Osteoblast (primary cell): Measurements from ENCODE around the gene OSCAR. TPM values are rescaled to one million over a fixed set of nuclear protein-coding genes. Genes with fewer than 3 reads are reported as not detected.

Experiments
- DNase-seq: peaks from one replicate; pipeline ENCODE4 v3.0.0; 2011; ENCODE audit warnings: low spot score, mixed read lengths; ENCODE audit not compliant: insufficient read length; ENCODE audit errors: missing footprints
- H2AFZ ChIP-seq: 2 replicates; pipeline ENCODE4 v1.6.0; 2011; ENCODE audit warnings: mild to moderate bottlenecking, low read length
- H3K27ac ChIP-seq: 2 replicates; pipeline ENCODE4 v1.5.1; 2011; ENCODE audit warnings: mild to moderate bottlenecking, low read depth, low read length, moderate library complexity
- H3K27me3 ChIP-seq: 2 replicates; pipeline ENCODE4 v1.6.0; 2012; ENCODE audit warnings: mild to moderate bottlenecking, control low read depth, inconsistent platforms, low read length, moderate library complexity; ENCODE audit not compliant: insufficient read depth
- H3K36me3 ChIP-seq: 2 replicates; pipeline ENCODE4 v1.5.1; 2011; ENCODE audit warnings: mild to moderate bottlenecking, low read length, control low read depth, moderate library complexity; ENCODE audit not compliant: insufficient read depth
- H3K4me1 ChIP-seq: 2 replicates; pipeline ENCODE4 v1.5.1; 2011; ENCODE audit warnings: mild to moderate bottlenecking, low read length, control low read depth, moderate library complexity; ENCODE audit not compliant: insufficient read depth
- H3K4me2 ChIP-seq: 2 replicates; pipeline ENCODE4 v1.6.0; 2011; ENCODE audit warnings: mild to moderate bottlenecking, low read length; ENCODE audit not compliant: insufficient read depth
- H3K4me3 ChIP-seq: fragments of 200-600 bp; sonication (generic); 3 replicates; pipeline ENCODE4 v1.5.1; 2012; ENCODE audit warnings: mild to moderate bottlenecking, low read length, inconsistent platforms; ENCODE audit not compliant: insufficient read depth
- H3K79me2 ChIP-seq: 2 replicates; pipeline ENCODE4 v1.6.0; 2012; ENCODE audit warnings: mild to moderate bottlenecking, low read length, control low read depth, inconsistent platforms; ENCODE audit not compliant: insufficient read depth
- H3K9me3 ChIP-seq: 2 replicates; pipeline ENCODE4 v1.5.1; 2011; ENCODE audit warnings: low read depth, low read length, control low read depth
- H4K20me1 ChIP-seq: 2 replicates; pipeline ENCODE4 v1.6.0; 2012; ENCODE audit warnings: mild to moderate bottlenecking, low read length, control low read depth; ENCODE audit not compliant: insufficient read depth
- CTCF ChIP-seq: IDR thresholded peaks from 2 replicates; pipeline ENCODE4 v1.5.1; 2011; ENCODE audit warnings: mild to moderate bottlenecking, low read depth, low read length, moderate library complexity; ENCODE audit errors: extremely low read depth
- total RNA-seq: library from RNA; depleted of rRNA; stranded (reverse); fragments of >200 nt; gene quantifications from 2 replicates; pipeline ENCODE4 v1.2.3, GENCODE V29; 2012

Gene OSCAR
- total RNA-seq, 1 donor: 0.36 TPM

DNA sequence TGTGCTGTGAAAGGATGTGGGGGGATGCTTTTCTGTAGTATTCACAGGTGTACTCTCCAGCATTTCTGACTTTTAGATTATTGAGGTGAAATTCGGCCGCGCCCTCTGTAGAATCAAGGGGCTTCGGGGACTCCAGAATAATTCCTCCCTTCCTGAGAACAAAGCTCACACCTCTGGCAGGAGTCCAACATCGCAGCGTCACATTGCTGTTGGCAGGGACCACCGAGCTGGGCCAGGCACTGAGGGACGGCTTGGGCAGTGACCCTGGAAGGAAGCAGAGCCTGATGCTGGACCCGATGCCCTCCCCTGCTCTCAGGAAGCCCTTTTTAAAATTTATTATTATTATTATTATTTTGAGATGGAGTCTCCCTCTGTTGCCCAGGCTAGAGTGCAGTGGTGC lies 25.8 kb downstream of the OSCAR start:
- Histone ChIP-seq H2AFZ (no peak overlapping the region), H3K79me2 (no peaks in the 10 kb centered on the region), H3K4me2 (no peak overlapping the region), H3K4me3 (no peak overlapping the region), H3K36me3 (no peaks in the 10 kb centered on the region), H3K4me1 (no peaks in the 10 kb centered on the region), H3K27me3 (no peaks in the 10 kb centered on the region), H3K27ac (no peak overlapping the region), H3K9me3 (no peaks in the 10 kb centered on the region), H4K20me1 (no peaks in the 10 kb centered on the region)
- DNase-seq: no peak
- no peak for TF ChIP-seq CTCF

DNA sequence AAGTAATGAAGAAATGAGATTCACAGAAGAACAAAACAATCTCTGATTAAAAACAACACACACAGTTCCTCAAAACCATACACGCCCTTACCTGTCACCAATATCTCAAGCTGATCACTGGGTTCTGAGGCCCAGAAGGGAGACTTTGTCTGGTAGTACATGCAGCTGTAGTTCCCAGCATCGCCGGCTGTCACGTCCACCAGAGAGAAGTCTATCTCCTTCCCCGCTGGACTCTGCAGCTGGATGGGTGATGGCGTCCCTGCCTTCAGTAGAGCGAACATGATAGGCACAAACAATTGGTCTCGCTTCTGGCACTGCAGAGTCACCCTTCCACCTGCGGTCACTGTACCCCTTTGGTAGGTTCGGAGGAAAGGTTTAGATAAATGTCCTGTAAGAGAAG lies 26.8 kb downstream of the OSCAR start:
- no peak overlapping the region for H3K27ac ChIP-seq
- no peaks in the 10 kb centered on the region for H3K9me3 ChIP-seq
- H3K27me3 ChIP-seq: no peaks in the 10 kb centered on the region
- DNase-seq: no peak
- no peak overlapping the region for H2AFZ ChIP-seq
- no peaks in the 10 kb centered on the region for H3K79me2 ChIP-seq
- no peaks in the 10 kb centered on the region for H4K20me1 ChIP-seq
- H3K36me3 ChIP-seq: no peaks in the 10 kb centered on the region
- no peak for TF ChIP-seq CTCF
- no peaks in the 10 kb centered on the region for H3K4me1 ChIP-seq
- no peak overlapping the region for H3K4me2 ChIP-seq
- H3K4me3 ChIP-seq: no peak overlapping the region

- Histone ChIP-seq H3K4me1 (no peaks in the 10 kb centered on the region), H4K20me1 (no peaks in the 10 kb centered on the region), H3K4me2 (no peak overlapping the region), H3K79me2 (no peaks in the 10 kb centered on the region), H3K4me3 (no peak overlapping the region), H3K27me3 (no peaks in the 10 kb centered on the region), H3K9me3 (no peaks in the 10 kb centered on the region), H2AFZ (no peak overlapping the region), H3K36me3 (no peaks in the 10 kb centered on the region), H3K27ac (no peak overlapping the region)
- DNase-seq: no peak
- TF ChIP-seq CTCF: no peak
Observed at GRCh38 chr19:54069470-54069869, 31.1 kb downstream of the OSCAR start.

- Histone ChIP-seq H3K79me2 (no peaks in the 10 kb centered on the region), H3K4me1 (no peaks in the 10 kb centered on the region), H3K9me3 (no peaks in the 10 kb centered on the region), H3K27me3 (no peaks in the 10 kb centered on the region), H2AFZ (no peak within 1 kb of the TSS), H3K4me2 (no peak within 1 kb of the TSS), H3K4me3 (no peak within 1 kb of the TSS), H3K27ac (no peak within 1 kb of the TSS), H3K36me3 (no peaks in the 10 kb centered on the region), H4K20me1 (no peaks in the 10 kb centered on the region)
- TF ChIP-seq CTCF: no peak
- DNase-seq: peak; percentile 54
Observed at GRCh38 chr19:54063350-54064116, 37.1 kb downstream of the OSCAR start, which contains the start of gene VSTM1. Gene VSTM1, minus strand, starts transcription at chr19:54063897. Its CDS starts 120 bp downstream, at chr19:54063777.
